A673 (cell line): ENCODE results near the gene UBASH3A. TPM values are rescaled to one million over a fixed set of nuclear protein-coding genes. Genes with fewer than 3 reads are reported as not detected.

ENCODE experiments used
- BruUV-seq: library from RNA; stranded (reverse); fragments of 400-500 nt; replicated peaks from 2 replicates; lab custom pipeline; 2021; lab: Mats Ljungman, UMichigan
- CTCF ChIA-PET: fragments of 300-600 bp; sonication (Branson Sonifier 250); formaldehyde crosslinking; loops from one replicate; lab custom pipeline; 2022; ENCODE audit warnings: antibody characterized with exemption; lab: Charles Lee
- POLR2A ChIA-PET: fragments of 300-600 bp; sonication (Branson Sonifier 250); formaldehyde crosslinking; loops from one replicate; lab custom pipeline; 2022; ENCODE audit warnings: antibody characterized with exemption; ENCODE audit not compliant: low non-redundant PET; lab: Charles Lee
- DNase-seq: peaks from one replicate; pipeline ENCODE4 v3.0.0-alpha.2; 2015; ENCODE audit warnings: low spot score
- H3K27ac ChIP-seq: fragments of 200-600 bp; sonication (generic); 2 replicates; pipeline ENCODE4 v1.5.1; 2016; ENCODE audit warnings: mixed run types, low read depth, mild to moderate bottlenecking, mixed read lengths, antibody characterized with exemption, low read length; ENCODE audit not compliant: poor library complexity, severe bottlenecking
- H3K27me3 ChIP-seq: fragments of 200-600 bp; sonication (generic); replicated peaks from 2 replicates; pipeline ENCODE4 v1.6.1; 2017; ENCODE audit warnings: mixed run types, low read depth, mild to moderate bottlenecking, mixed read lengths, antibody characterized with exemption, low read length; ENCODE audit not compliant: insufficient read depth, poor library complexity
- H3K36me3 ChIP-seq: fragments of 200-600 bp; sonication (generic); 2 replicates; pipeline ENCODE4 v1.6.1; 2016; ENCODE audit warnings: mixed run types, mild to moderate bottlenecking, mixed read lengths, antibody characterized with exemption, low read length; ENCODE audit not compliant: insufficient read depth, poor library complexity, severe bottlenecking
- H3K4me1 ChIP-seq: fragments of 200-600 bp; sonication (generic); 2 replicates; pipeline ENCODE4 v1.6.1; 2017; ENCODE audit warnings: mixed run types, mild to moderate bottlenecking, mixed read lengths, antibody characterized with exemption, low read length; ENCODE audit not compliant: insufficient read depth, poor library complexity, severe bottlenecking
- H3K4me3 ChIP-seq: fragments of 200-600 bp; sonication (generic); 2 replicates; pipeline ENCODE4 v1.5.1; 2016; ENCODE audit warnings: low read depth, mixed run types, mild to moderate bottlenecking, mixed read lengths, low read length; ENCODE audit not compliant: poor library complexity, severe bottlenecking
- H3K9me3 ChIP-seq: fragments of 200-600 bp; sonication (generic); 2 replicates; pipeline ENCODE4 v1.6.1; 2016; ENCODE audit warnings: mixed run types, low read depth, mild to moderate bottlenecking, mixed read lengths, antibody characterized with exemption, low read length; ENCODE audit not compliant: poor library complexity, severe bottlenecking
- EZH2 ChIP-seq: fragments of 200-600 bp; sonication (generic); IDR thresholded peaks from 2 replicates; pipeline ENCODE4 v1.6.1; 2017; ENCODE audit warnings: borderline replicate concordance, low read depth, mild to moderate bottlenecking, mixed read lengths, antibody characterized with exemption, low read length; ENCODE audit not compliant: poor library complexity, severe bottlenecking
- intact Hi-C: fragments of 100-400 bp; cut with micrococcal nuclease; formaldehyde crosslinking; loops from one replicate; pipeline ENCODE4 v1.10.0; 2022; ENCODE audit not compliant: unreplicated experiment
- total RNA-seq: library from RNA; stranded (reverse); gene quantifications from 2 replicates; pipeline ENCODE4 v1.2.3, GENCODE V29; 2021
- TF ChIP-seq, protein P1 (sequence below): fragments of 300-800, 200-600 bp; sonication (generic); conservative IDR thresholded peaks from 2 replicates; pipeline ENCODE4 v1.5.1; 2017; ENCODE audit warnings: low read depth, mild to moderate bottlenecking, antibody characterized with exemption, low read length, moderate library complexity, mixed read lengths

UBASH3A gene
- total RNA-seq, 1 experiment from 2014 or later: not detected

DNA sequence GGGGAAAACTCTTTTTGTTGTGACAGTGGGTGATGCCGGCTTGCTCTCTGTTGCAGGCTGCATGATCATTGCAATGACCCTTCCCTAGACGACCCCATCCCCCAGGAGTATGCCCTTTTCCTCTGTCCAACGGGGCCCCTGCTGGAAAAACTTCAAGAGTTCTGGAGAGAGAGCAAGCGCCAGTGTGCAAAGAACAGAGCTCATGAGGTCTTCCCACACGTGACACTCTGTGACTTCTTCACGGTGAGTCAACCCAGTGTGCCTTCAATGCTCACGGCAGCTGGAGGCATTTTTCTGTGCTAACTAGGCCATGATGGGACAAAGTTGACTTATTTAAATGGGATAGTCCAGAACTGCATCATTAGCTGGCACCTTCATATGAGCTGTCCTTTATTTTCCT lies 5.7 kb downstream of the UBASH3A start:
- BruUV-seq: no TSS peak
- DNase-seq: no peak
- H3K4me1 ChIP-seq: peaks cover 8% of the 10 kb centered on the region
- H3K27me3 ChIP-seq: no peaks in the 10 kb centered on the region
- no peaks in the 10 kb centered on the region for H3K9me3 ChIP-seq
- TF ChIP-seq, protein P1, sequence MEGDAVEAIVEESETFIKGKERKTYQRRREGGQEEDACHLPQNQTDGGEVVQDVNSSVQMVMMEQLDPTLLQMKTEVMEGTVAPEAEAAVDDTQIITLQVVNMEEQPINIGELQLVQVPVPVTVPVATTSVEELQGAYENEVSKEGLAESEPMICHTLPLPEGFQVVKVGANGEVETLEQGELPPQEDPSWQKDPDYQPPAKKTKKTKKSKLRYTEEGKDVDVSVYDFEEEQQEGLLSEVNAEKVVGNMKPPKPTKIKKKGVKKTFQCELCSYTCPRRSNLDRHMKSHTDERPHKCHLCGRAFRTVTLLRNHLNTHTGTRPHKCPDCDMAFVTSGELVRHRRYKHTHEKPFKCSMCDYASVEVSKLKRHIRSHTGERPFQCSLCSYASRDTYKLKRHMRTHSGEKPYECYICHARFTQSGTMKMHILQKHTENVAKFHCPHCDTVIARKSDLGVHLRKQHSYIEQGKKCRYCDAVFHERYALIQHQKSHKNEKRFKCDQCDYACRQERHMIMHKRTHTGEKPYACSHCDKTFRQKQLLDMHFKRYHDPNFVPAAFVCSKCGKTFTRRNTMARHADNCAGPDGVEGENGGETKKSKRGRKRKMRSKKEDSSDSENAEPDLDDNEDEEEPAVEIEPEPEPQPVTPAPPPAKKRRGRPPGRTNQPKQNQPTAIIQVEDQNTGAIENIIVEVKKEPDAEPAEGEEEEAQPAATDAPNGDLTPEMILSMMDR: no peak
- no peak for TF ChIP-seq EZH2
- H3K4me3 ChIP-seq: no peak overlapping the region
- no peaks in the 10 kb centered on the region for H3K36me3 ChIP-seq
- CTCF ChIA-PET: no interaction called here
- H3K27ac ChIP-seq: no peak overlapping the region
- POLR2A ChIA-PET: no interaction called here
- intact Hi-C loops: no loop called here

DNA sequence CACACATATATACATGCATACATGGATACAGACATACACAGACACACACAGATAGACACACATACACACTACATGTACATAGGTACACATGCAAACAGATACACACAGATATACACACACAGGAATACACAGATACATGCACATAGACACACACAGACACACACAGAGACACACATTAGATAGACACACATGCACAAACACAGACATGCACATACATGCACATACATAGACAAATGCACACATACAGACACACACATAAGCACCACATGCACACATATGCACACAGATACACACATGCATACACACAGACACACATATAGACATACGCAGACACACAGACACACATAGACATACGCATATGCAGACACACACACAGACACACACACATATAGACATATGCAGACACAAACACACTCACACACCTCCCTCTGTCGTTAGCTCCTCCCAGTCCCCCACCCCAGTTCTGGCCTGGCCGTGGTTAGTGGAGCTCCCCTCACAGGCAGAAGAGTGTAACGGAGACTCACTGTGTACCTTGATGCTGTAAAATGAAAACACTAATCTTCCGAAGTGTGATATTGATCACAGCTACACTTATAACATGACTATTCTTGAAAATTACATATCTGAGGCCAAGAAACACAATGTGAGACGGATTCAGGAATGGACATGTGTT lies 7.6 kb downstream of the UBASH3A start:
- ChIA-PET CTCF (no interaction called here), POLR2A (no interaction called here)
- intact Hi-C loops: no loop called here
- peak; percentile 47 for DNase-seq
- Histone ChIP-seq H3K36me3 (no peaks in the 10 kb centered on the region), H3K27me3 (no peaks in the 10 kb centered on the region), H3K4me3 (no peak overlapping the region), H3K4me1 (peaks cover 22% of the 10 kb centered on the region), H3K27ac (no peak overlapping the region), H3K9me3 (no peaks in the 10 kb centered on the region)
- no TSS peak for BruUV-seq
- TF ChIP-seq, protein P1: peak; percentile 30; the same call in 1 of the 2 replicates
- no peak for TF ChIP-seq EZH2

DNA sequence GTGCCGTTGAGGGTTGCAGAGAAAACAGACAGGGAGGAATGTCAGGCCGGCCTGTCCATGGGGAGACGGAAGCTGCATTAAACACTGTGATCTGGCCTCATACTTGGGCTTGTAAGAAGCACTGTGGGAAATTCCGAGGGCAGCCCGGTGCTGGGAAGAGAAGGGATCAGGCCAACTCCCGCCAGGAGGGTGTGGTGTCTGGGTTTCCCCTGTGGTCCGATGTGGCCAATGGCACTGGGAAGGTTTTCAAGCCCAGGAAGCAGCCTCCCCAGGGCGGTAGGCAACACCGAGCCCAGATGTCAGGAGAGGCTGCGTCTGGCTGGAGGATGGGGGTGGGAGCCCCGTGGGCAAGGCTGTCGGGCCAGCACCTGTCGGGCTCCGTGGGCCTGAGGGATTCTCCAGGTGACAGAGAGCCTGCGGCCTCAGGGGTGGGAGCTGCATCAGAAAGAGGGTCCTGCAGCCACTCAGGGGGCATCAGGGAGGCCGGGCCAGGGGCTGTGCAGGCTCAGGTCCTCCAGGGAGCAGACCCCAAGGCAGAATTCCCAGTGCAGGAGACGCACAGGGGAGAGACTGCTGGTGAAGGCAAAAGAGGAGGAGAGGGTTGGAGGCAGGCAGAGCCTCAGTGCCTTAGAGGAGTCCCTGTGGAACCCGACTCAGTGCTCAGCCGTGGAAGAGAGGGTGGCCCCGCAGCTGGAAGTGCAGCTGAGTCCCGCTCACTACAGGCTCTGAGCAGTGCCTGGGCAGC lies 8.4 kb downstream of the UBASH3A start:
- no peak for TF ChIP-seq EZH2
- TF ChIP-seq, protein P1: no peak
- CTCF ChIA-PET: no interaction called here
- DNase-seq: no peak
- intact Hi-C loops: no loop called here
- Histone ChIP-seq H3K27ac (no peak overlapping the region), H3K36me3 (no peaks in the 10 kb centered on the region), H3K9me3 (no peaks in the 10 kb centered on the region), H3K4me3 (no peak overlapping the region), H3K27me3 (no peaks in the 10 kb centered on the region), H3K4me1 (peaks cover 22% of the 10 kb centered on the region)
- BruUV-seq: no TSS peak
- POLR2A ChIA-PET: no interaction called here
